ENCODE measurements around the gene ZFYVE27. TPM values are rescaled to one million over a fixed set of nuclear protein-coding genes. Genes with fewer than 3 reads are reported as not detected.

Gene ZFYVE27
- total and polyA plus RNA-seq, 2 donors (not counting 3 experiments of a cell fraction or from before 2014, with no cell fraction given), result 16.3 to 24.2 TPM

DNA sequence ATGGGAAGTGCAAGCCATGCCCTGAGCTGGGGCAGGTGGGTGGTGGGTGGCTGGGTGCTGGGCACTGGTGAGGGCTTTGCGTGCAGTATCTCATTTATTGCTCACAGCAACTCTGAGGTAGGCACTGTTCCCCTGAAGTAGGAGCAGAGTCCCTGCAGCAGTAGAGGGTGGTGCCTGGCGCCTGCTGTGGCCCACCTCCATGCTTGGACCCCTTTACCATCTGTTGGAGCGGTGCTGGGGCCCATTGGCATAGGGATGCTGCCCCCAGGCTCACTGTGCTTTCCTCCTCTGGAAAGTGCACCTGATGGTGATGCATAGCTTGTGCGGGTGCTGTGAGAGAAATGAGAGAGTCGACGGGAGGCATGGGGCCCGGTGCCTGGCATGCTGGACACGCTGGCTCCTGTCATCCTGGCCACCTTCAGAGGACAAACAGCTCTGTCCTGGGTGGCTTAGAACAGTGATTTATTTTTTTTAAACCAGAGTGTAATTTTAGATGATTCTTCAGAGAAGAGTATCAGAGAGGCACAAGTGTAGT, 24.5 kb downstream of the ZFYVE27 start:
- CTCF ChIA-PET, result interaction anchor here (1.0 to 6.8 kb wide), 5 partner anchors 31 to 279 kb away, joined by 3 to 49 read pairs (median 7); no protein-coding TSS in a partner anchor

More for the DNA sequence above, 24.5 kb downstream of the ZFYVE27 start:
- dilution Hi-C loops (cut with MboI; ENCODE audit: extremely low pct_ligation_motif_present, low sequenced_read_pairs) (no loop called here), intact Hi-C loops (cut with micrococcal nuclease) (no loop called here)
- Histone ChIP-seq H3K9ac (replicated peaks; ENCODE audit: extremely low read depth, insufficient read depth, low read length) (no peak overlapping the region), H3K4me1 (ENCODE audit: control insufficient read depth, extremely low read depth, insufficient read depth, low read length) (no peaks in the 10 kb centered on the region), H3K27ac (ENCODE audit: insufficient read depth, low read depth, low read length) (no peak overlapping the region), H4K20me1 (replicated peaks; ENCODE audit: control insufficient read depth, extremely low read depth, insufficient read depth, low read length) (no peaks in the 10 kb centered on the region), H3K4me3 (replicated peaks in 1 of 3; ENCODE audit: insufficient read depth in 1 of 3, low read depth in 1 of 3, low read length in 3 of 3) (no peak overlapping the region), H3K9me1 (replicated peaks; ENCODE audit: control insufficient read depth, extremely low read depth, insufficient read depth, low read length) (no peaks in the 10 kb centered on the region), H3K27me3 (ENCODE audit: control insufficient read depth in 2 of 2, insufficient read depth in 2 of 2, low read length in 2 of 2) (no peaks in the 10 kb centered on the region), H2AFZ (ENCODE audit: low read depth, low read length) (no peak overlapping the region), H3K9me3 (replicated peaks; ENCODE audit: control insufficient read depth, insufficient read depth, low read length) (no peaks in the 10 kb centered on the region), H3K36me3 (ENCODE audit: control insufficient read depth in 2 of 2, extremely low read depth in 1 of 2, insufficient read depth in 2 of 2, low read length in 2 of 2) (peaks cover 6 to 27% of the 10 kb centered on the region in 2 experiments), H3K79me2 (ENCODE audit: control insufficient read depth, insufficient read depth, low read length) (no peaks in the 10 kb centered on the region), H3K4me2 (ENCODE audit: insufficient read depth, low read length) (no peak overlapping the region)
- no peak for TF ChIP-seq JUN (IDR thresholded peaks at IDR 0.05; ENCODE audit: borderline replicate concordance, insufficient read depth, insufficient read length, low read depth)
- TF ChIP-seq EZH2 (IDR thresholded peaks at IDR 0.05; ENCODE audit: borderline replicate concordance, low read depth, low read length, severe bottlenecking), result no peak
- TF ChIP-seq, protein P1, sequence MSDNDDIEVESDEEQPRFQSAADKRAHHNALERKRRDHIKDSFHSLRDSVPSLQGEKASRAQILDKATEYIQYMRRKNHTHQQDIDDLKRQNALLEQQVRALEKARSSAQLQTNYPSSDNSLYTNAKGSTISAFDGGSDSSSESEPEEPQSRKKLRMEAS (IDR thresholded peaks at IDR 0.05; ENCODE audit: insufficient read depth, insufficient read length), result no peak
- no peak for TF ChIP-seq FOS (IDR thresholded peaks at IDR 0.05; ENCODE audit: borderline replicate concordance, insufficient read depth, low read length)
- no peak for TF ChIP-seq POLR2A (IDR thresholded peaks at IDR 0.05; ENCODE audit: low read depth, low read length)
- no peak for TF ChIP-seq GATA2 (IDR thresholded peaks at IDR 0.05; ENCODE audit: insufficient read depth, insufficient read length, low read depth, low read length)
- no peak for TF ChIP-seq MYC (IDR thresholded peaks at IDR 0.05; ENCODE audit: low read depth, low read length)
- TF ChIP-seq, protein P2, sequence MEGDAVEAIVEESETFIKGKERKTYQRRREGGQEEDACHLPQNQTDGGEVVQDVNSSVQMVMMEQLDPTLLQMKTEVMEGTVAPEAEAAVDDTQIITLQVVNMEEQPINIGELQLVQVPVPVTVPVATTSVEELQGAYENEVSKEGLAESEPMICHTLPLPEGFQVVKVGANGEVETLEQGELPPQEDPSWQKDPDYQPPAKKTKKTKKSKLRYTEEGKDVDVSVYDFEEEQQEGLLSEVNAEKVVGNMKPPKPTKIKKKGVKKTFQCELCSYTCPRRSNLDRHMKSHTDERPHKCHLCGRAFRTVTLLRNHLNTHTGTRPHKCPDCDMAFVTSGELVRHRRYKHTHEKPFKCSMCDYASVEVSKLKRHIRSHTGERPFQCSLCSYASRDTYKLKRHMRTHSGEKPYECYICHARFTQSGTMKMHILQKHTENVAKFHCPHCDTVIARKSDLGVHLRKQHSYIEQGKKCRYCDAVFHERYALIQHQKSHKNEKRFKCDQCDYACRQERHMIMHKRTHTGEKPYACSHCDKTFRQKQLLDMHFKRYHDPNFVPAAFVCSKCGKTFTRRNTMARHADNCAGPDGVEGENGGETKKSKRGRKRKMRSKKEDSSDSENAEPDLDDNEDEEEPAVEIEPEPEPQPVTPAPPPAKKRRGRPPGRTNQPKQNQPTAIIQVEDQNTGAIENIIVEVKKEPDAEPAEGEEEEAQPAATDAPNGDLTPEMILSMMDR (IDR thresholded peaks at IDR 0.05; ENCODE audit: extremely low read depth in 1 of 2, insufficient read depth in 1 of 2, low read depth in 1 of 2, low read length in 2 of 2), result no peak
- no peak for TF ChIP-seq POLR2AphosphoS5 (IDR thresholded peaks at IDR 0.05; ENCODE audit: insufficient read depth, low read depth, low read length)
- BruUV-seq (replicated peaks), result no TSS peak
- DNase-seq (ENCODE audit: low read depth, low spot score) (no peak), FAIRE-seq (no peak)
- POLR2A ChIA-PET, result no interaction called here
